HG03439 (cell line): ENCODE measurements around the gene UMODL1.

Experiments used
- ATAC-seq: cut with Tn5 transposase; IDR thresholded peaks from one replicate; pipeline ENCODE4 v1.9.1; 2021; ENCODE audit warnings: mild to moderate bottlenecking, moderate library complexity; ENCODE audit not compliant: unreplicated experiment

UMODL1 gene

GRCh38 chr21:42125571-42126544 lies 54.7 kb downstream of the UMODL1 start:
- no peak for ATAC-seq

- no peak for ATAC-seq
These were observed 56.3 kb downstream of the UMODL1 start for GRCh38 chr21:42127164-42128150.

- ATAC-seq = no peak
These were observed 58.5 kb downstream of the UMODL1 start for GRCh38 chr21:42129300-42130266.

- no peak for ATAC-seq
These were observed 59.3 kb downstream of the UMODL1 start for GRCh38 chr21:42130441-42130840.

GRCh38 chr21:42132183-42132582 lies 61.1 kb downstream of the UMODL1 start:
- no peak for ATAC-seq

GRCh38 chr21:42133131-42133530 lies 62.0 kb downstream of the UMODL1 start:
- ATAC-seq = no peak

GRCh38 chr21:42135386-42136052 lies 64.4 kb downstream of the UMODL1 start:
- no peak for ATAC-seq

GRCh38 chr21:42137191-42137904 lies 66.2 kb downstream of the UMODL1 start:
- no peak for ATAC-seq

- ATAC-seq = no peak
These were observed 69.2 kb downstream of the UMODL1 start for GRCh38 chr21:42140196-42140934.

- no peak for ATAC-seq
These were observed 70.5 kb downstream of the UMODL1 start for GRCh38 chr21:42141643-42142042.

- no peak for ATAC-seq
These were observed 71.0 kb downstream of the UMODL1 start for GRCh38 chr21:42142141-42142540.

- no peak for ATAC-seq
These were observed 71.5 kb downstream of the UMODL1 start for GRCh38 chr21:42142627-42143026.

GRCh38 chr21:42143111-42143510 lies 72.0 kb downstream of the UMODL1 start:
- ATAC-seq = no peak

- no peak for ATAC-seq
These were observed 73.1 kb downstream of the UMODL1 start for GRCh38 chr21:42144221-42144620.

GRCh38 chr21:42144679-42145568 lies 73.8 kb downstream of the UMODL1 start:
- ATAC-seq = no peak

GRCh38 chr21:42145569-42146272 lies 74.6 kb downstream of the UMODL1 start:
- ATAC-seq = no peak
